SU-DHL-6 (cell line): ENCODE results near the gene CCDC15.

Experiments used
- H2AFZ ChIP-seq: fragments of 200-600 bp; sonication (generic); 2 replicates; pipeline ENCODE4 v1.6.1; 2014; ENCODE audit warnings: low read depth, mild to moderate bottlenecking, moderate library complexity, mixed read lengths, antibody characterized with exemption, low read length; ENCODE audit not compliant: severe bottlenecking
- H3F3A ChIP-seq: fragments of 200-600 bp; shearing (Covaris generic); 2 replicates; pipeline ENCODE4 v1.6.0; 2016; ENCODE audit warnings: antibody characterized with exemption, mild to moderate bottlenecking; ENCODE audit not compliant: insufficient read depth
- H3K27ac ChIP-seq: fragments of 200-600 bp; sonication (generic); 2 replicates; pipeline ENCODE4 v1.5.1; 2016; ENCODE audit warnings: low read depth, mild to moderate bottlenecking, low read length, moderate library complexity, mixed read lengths
- H3K27me3 ChIP-seq: fragments of 200-600 bp; sonication (generic), shearing (Covaris generic); 2 replicates; pipeline ENCODE4 v1.6.0; 2014; ENCODE audit warnings: mild to moderate bottlenecking, low read length
- H3K36me3 ChIP-seq: fragments of 200-600 bp; sonication (generic); 2 replicates; pipeline ENCODE4 v1.6.1; 2014; ENCODE audit warnings: mild to moderate bottlenecking, low read length, mixed read lengths
- H3K4me2 ChIP-seq: fragments of 300-600, 200-600 bp; shearing (Covaris generic), sonication (generic); 2 replicates; pipeline ENCODE4 v1.6.0; 2014; ENCODE audit warnings: low read length, low read depth, mild to moderate bottlenecking; ENCODE audit not compliant: poor library complexity, severe bottlenecking
- H3K4me3 ChIP-seq: fragments of 200-600 bp; sonication (generic); 2 replicates; pipeline ENCODE4 v1.5.1; 2014; ENCODE audit warnings: antibody characterized with exemption, low read length, mild to moderate bottlenecking, mixed read lengths; ENCODE audit not compliant: insufficient read depth, poor library complexity, severe bottlenecking
- H3K79me2 ChIP-seq: fragments of 200-600 bp; sonication (generic); 2 replicates; pipeline ENCODE4 v1.6.1; 2014; ENCODE audit warnings: mild to moderate bottlenecking, low read length, moderate library complexity; ENCODE audit not compliant: insufficient read depth
- H3K9ac ChIP-seq: fragments of 200-600 bp; sonication (generic); 2 replicates; pipeline ENCODE4 v1.7.0; 2014; ENCODE audit warnings: mild to moderate bottlenecking, low read length
- H3K9me2 ChIP-seq: fragments of 200-600 bp; sonication (generic); replicated peaks from 2 replicates; pipeline ENCODE4 v1.6.1; 2014; ENCODE audit warnings: low read length; ENCODE audit not compliant: insufficient read depth
- H3K9me3 ChIP-seq: fragments of 200-600 bp; sonication (generic); 2 replicates; pipeline ENCODE4 v1.6.1; 2014; ENCODE audit warnings: low read length, mixed read lengths; ENCODE audit not compliant: insufficient read depth
- H4K20me1 ChIP-seq: fragments of 200-600 bp; sonication (generic); 2 replicates; pipeline ENCODE4 v1.6.1; 2014; ENCODE audit warnings: low read depth, mild to moderate bottlenecking, antibody characterized with exemption, low read length, moderate library complexity, mixed read lengths
- CTCF ChIP-seq: fragments of 200-600 bp; sonication (generic); IDR thresholded peaks from one replicate; pipeline ENCODE4 v1.5.1; 2017; ENCODE audit warnings: antibody characterized with exemption, mild to moderate bottlenecking, low read length, moderate library complexity; ENCODE audit not compliant: insufficient read depth, poor library complexity, severe bottlenecking
- EZH2phosphoT487 ChIP-seq: fragments of 200-600 bp; sonication (generic), shearing (Covaris generic); conservative IDR thresholded peaks from 2 replicates; pipeline ENCODE4 v1.6.1; 2018; ENCODE audit warnings: mild to moderate bottlenecking, antibody characterized with exemption, low read length, moderate library complexity, mixed read lengths

Gene CCDC15

DNA sequence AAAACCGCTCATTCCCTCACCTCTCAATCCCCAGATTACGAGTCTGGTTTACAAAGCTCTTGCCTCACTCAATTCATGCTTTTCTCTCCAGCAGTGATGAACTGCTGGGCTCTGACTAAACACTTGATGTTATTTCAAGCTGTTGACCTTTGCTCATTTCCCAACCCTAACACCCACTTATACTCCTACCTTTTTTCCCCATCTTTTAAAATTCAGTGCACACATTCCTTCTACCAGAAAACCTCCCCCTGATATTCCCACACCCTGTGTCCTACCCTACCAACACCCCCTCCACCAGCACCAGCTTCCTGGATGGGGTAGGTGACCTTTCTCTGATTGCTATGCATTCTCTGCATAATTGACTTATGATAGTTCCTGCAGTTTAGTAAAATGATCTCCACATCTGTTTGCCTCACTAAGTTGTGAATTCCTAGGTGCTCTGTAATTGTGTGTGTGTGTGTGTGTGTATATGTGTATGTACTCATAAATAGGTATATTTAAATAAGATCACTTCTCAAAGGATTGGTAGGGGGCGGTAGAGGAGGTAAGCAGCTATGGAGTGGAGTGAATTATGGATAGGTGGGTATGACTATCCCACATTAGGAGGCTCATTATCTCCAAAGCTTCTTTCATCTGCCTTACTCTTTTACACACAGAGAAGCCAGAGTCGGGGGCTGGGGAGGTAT lies 19.0 kb upstream of the CCDC15 start:
- Histone ChIP-seq H3K36me3 (no peaks in the 10 kb centered on the region), H3F3A (no peaks in the 10 kb centered on the region), H3K79me2 (no peaks in the 10 kb centered on the region), H3K4me2 (no peak overlapping the region), H2AFZ (no peak overlapping the region), H4K20me1 (no peaks in the 10 kb centered on the region), H3K27me3 (no peaks in the 10 kb centered on the region), H3K9ac (no peak overlapping the region), H3K9me3 (no peaks in the 10 kb centered on the region), H3K27ac (no peak overlapping the region), H3K9me2 (no peaks in the 10 kb centered on the region), H3K4me3 (no peak overlapping the region)
- no peak for TF ChIP-seq CTCF
- no peak for TF ChIP-seq EZH2phosphoT487

GRCh38 chr11:124935548-124936514 lies 18.2 kb upstream of the CCDC15 start, which contains the start of gene HEPACAM:
Gene HEPACAM (minus strand): TSS chr11:124936047. CDS start chr11:124936006, 41 bp downstream.
- Histone ChIP-seq H3K27me3 (no peaks in the 10 kb centered on the region), H2AFZ (no peak within 1 kb of the TSS), H3K79me2 (no peaks in the 10 kb centered on the region), H3K4me2 (no peak within 1 kb of the TSS), H3K27ac (no peak within 1 kb of the TSS), H4K20me1 (no peaks in the 10 kb centered on the region), H3K9me3 (no peaks in the 10 kb centered on the region), H3F3A (no peaks in the 10 kb centered on the region), H3K36me3 (no peaks in the 10 kb centered on the region), H3K4me3 (no peak within 1 kb of the TSS), H3K9ac (no peak within 1 kb of the TSS), H3K9me2 (no peaks in the 10 kb centered on the region)
- TF ChIP-seq CTCF (no peak), EZH2phosphoT487 (no peak)

DNA sequence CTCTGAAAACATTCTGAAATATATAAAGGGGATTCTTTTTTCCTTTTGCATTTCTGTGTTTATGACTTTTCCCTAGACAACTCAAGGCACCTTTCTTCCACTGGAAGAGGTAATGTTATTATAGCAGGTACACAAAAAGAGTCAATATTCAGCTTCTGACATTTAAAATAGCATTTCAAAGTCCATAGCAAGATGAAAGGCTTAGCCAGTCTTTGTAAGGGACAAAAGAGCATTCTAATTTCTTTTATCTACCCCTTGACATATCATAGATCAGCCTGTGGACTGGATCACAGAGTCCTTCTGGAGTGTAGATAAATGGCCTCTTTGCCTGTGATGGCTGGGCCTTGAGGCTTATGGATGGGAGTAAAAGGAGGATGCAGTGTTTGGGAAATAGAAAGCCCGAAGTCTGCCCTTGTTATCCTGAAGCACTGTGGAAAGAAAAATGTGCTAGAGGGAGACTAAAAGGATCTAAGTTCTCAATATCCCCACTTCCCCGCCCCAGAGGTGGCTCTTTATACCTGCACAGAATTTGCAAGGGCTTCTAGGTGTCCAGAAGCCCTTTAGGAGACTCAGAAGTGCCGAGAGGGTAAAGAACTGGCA lies 16.6 kb upstream of the CCDC15 start:
- no peaks in the 10 kb centered on the region for H3F3A ChIP-seq
- H3K27ac ChIP-seq: no peak overlapping the region
- no peaks in the 10 kb centered on the region for H3K9me2 ChIP-seq
- H3K27me3 ChIP-seq: no peaks in the 10 kb centered on the region
- no peaks in the 10 kb centered on the region for H3K36me3 ChIP-seq
- no peak for TF ChIP-seq EZH2phosphoT487
- no peak overlapping the region for H3K4me3 ChIP-seq
- no peak overlapping the region for H3K4me2 ChIP-seq
- no peak overlapping the region for H3K9ac ChIP-seq
- no peak overlapping the region for H2AFZ ChIP-seq
- H3K9me3 ChIP-seq: no peaks in the 10 kb centered on the region
- H4K20me1 ChIP-seq: no peaks in the 10 kb centered on the region
- H3K79me2 ChIP-seq: no peaks in the 10 kb centered on the region
